ENCODE results near the gene ZNF367. TPM values are rescaled to one million over a fixed set of nuclear protein-coding genes. Genes with fewer than 3 reads are reported as not detected.

The ZNF367 gene
- total RNA-seq, 1 experiment from 2014 or later: 14.0 TPM

GRCh38 chr9:96344458-96345180 is 73.6 kb downstream of the ZNF367 start:
- ChIA-PET CTCF (interaction anchor here (0.5 to 0.7 kb wide), 2 partner anchors 105 to 127 kb away, joined by 4 to 5 read pairs; partner anchors contain the start of gene HABP4), POLR2A (ENCODE audit: unreplicated experiment) (interaction anchor here (0.6 to 0.7 kb wide), 4 partner anchors 30 to 105 kb away, joined by 5 to 18 read pairs (median 16); partner anchors contain the start of gene HABP4)
- Histone ChIP-seq H3K4me3 (ENCODE audit: low read length) (no peak overlapping the region), H3F3A (ENCODE audit: low read length, unreplicated experiment) (peaks cover 4% of the 10 kb centered on the region), H3K27me3 (ENCODE audit: low read length) (no peaks in the 10 kb centered on the region), H3K4me1 (ENCODE audit: insufficient read depth, low read length) (peaks cover 21% of the 10 kb centered on the region), H3K36me3 (ENCODE audit: low read depth, low read length) (no peaks in the 10 kb centered on the region), H2AFZ (ENCODE audit: low read length) (no peak overlapping the region), H4K20me1 (ENCODE audit: low read length) (no peaks in the 10 kb centered on the region), H3K9me2 (replicated peaks; ENCODE audit: low read length) (no peaks in the 10 kb centered on the region), H3K27ac (ENCODE audit: low read length) (peak overlapping the region; percentile 36), H3K9ac (ENCODE audit: low read length) (no peak overlapping the region), H3K9me3 (ENCODE audit: low read length) (no peaks in the 10 kb centered on the region), H3K79me2 (ENCODE audit: low read length) (no peaks in the 10 kb centered on the region), H3K4me2 (ENCODE audit: low read length) (peak overlapping the region; percentile 29; the same call in 1 of the 2 replicates)
- TF ChIP-seq EZH2phosphoT487 (IDR thresholded peaks at IDR 0.05; ENCODE audit: borderline replicate concordance, low read length) (no peak), EZH2 (IDR thresholded peaks at IDR 0.05; ENCODE audit: low read length, unreplicated experiment) (no peak)
- TF ChIP-seq, protein P1, sequence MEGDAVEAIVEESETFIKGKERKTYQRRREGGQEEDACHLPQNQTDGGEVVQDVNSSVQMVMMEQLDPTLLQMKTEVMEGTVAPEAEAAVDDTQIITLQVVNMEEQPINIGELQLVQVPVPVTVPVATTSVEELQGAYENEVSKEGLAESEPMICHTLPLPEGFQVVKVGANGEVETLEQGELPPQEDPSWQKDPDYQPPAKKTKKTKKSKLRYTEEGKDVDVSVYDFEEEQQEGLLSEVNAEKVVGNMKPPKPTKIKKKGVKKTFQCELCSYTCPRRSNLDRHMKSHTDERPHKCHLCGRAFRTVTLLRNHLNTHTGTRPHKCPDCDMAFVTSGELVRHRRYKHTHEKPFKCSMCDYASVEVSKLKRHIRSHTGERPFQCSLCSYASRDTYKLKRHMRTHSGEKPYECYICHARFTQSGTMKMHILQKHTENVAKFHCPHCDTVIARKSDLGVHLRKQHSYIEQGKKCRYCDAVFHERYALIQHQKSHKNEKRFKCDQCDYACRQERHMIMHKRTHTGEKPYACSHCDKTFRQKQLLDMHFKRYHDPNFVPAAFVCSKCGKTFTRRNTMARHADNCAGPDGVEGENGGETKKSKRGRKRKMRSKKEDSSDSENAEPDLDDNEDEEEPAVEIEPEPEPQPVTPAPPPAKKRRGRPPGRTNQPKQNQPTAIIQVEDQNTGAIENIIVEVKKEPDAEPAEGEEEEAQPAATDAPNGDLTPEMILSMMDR (conservative IDR thresholded peaks at IDR 0.05; ENCODE audit: low read depth, low read length): no peak
- ATAC-seq (peak; percentile 40), DNase-seq (peak; percentile 65)
- intact Hi-C loops (cut with micrococcal nuclease): no loop called here
- no TSS peak for BruUV-seq (replicated peaks)

DNA sequence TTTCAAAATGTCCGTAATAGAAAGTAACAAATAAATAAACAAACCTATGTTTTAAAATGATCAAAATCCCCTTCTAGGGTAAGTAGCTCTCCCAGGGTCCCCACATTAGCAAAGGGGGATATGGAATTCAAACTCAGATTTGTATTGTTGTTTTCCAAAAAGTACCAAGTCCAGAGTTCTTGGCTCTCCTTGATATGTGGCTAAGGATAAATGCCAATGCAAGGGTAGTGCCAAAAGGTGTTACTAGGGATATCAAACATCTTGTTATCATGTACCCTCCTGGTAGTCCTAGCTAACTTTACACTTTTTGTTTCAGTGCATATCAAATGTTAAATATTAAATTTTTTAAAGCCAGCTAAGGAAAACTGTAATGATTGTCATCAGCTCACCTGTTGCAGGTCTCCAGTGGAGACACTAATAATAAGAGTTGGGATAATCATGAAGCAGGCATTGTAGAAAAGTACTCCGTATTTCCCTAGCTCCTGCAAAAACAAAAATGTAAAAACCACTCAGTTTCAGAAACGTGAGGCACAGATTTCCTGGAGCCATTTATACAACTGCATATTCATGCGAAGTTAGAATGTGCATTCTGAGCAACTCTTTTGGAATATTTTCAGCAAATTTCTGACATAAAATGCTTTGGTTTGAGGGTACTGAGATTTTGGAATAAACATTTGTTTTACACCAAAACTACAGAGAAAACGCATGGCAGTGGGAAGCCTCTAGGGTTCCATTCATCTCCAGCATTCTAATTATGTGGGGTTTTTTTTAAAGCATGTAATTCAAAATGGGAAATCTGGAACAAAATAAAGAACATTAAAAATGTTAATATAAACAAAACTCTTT is 74.4 kb downstream of the ZNF367 start:
- H3K4me3 ChIP-seq (ENCODE audit: low read length): no peak overlapping the region
- H3K4me1 ChIP-seq (ENCODE audit: insufficient read depth, low read length): peaks cover 29% of the 10 kb centered on the region
- H3K4me2 ChIP-seq (ENCODE audit: low read length): peak overlapping the region; percentile 29; the same call in 1 of the 2 replicates
- no peak for ATAC-seq
- no peak for DNase-seq
- H3K9me2 ChIP-seq (replicated peaks; ENCODE audit: low read length): no peaks in the 10 kb centered on the region
- H3K27ac ChIP-seq (ENCODE audit: low read length): peak overlapping the region; percentile 14; the same call in 1 of the 2 replicates
- no peaks in the 10 kb centered on the region for H3K9me3 ChIP-seq (ENCODE audit: low read length)
- ChIA-PET CTCF (no interaction called here), POLR2A (ENCODE audit: unreplicated experiment) (interaction anchor here (0.5 kb wide), 1 partner anchor 19 kb away, joined by 4 read pairs; no protein-coding TSS in a partner anchor)
- TF ChIP-seq, protein P1 (conservative IDR thresholded peaks at IDR 0.05; ENCODE audit: low read depth, low read length): no peak
- TF ChIP-seq EZH2 (IDR thresholded peaks at IDR 0.05; ENCODE audit: low read length, unreplicated experiment): no peak
- no peak for TF ChIP-seq EZH2phosphoT487 (IDR thresholded peaks at IDR 0.05; ENCODE audit: borderline replicate concordance, low read length)
- no peaks in the 10 kb centered on the region for H3K27me3 ChIP-seq (ENCODE audit: low read length)
- intact Hi-C loops (cut with micrococcal nuclease): no loop called here
- H2AFZ ChIP-seq (ENCODE audit: low read length): no peak overlapping the region
- no peaks in the 10 kb centered on the region for H4K20me1 ChIP-seq (ENCODE audit: low read length)
- no peaks in the 10 kb centered on the region for H3K79me2 ChIP-seq (ENCODE audit: low read length)
- no peaks in the 10 kb centered on the region for H3K36me3 ChIP-seq (ENCODE audit: low read depth, low read length)
- 0 out of 2 replicates have a peak overlapping the region, but pooled peaks have one; percentile 24 for H3K9ac ChIP-seq (ENCODE audit: low read length)
- H3F3A ChIP-seq (ENCODE audit: low read length, unreplicated experiment): peaks cover 4% of the 10 kb centered on the region
- no TSS peak for BruUV-seq (replicated peaks)
